Aortic smooth muscle cell (primary cell): Measurements from ENCODE around the gene C21orf91. TPM values are rescaled to one million over a fixed set of nuclear protein-coding genes. Genes with fewer than 3 reads are reported as not detected.

ENCODE experiments used
- total RNA-seq: library from RNA; depleted of rRNA; stranded (reverse); fragments of >200 nt; gene quantifications from 2 replicates; pipeline ENCODE4 v1.2.3, GENCODE V29; 2014

C21orf91 gene
- 4.0 and 4.4 TPM in 2 replicates for total RNA-seq

GRCh38 chr21:17819114-17819876, at the start of gene C21orf91:
Gene C21orf91, minus strand, starts transcription at chr21:17819356. Its CDS starts 1,038 bp downstream, at chr21:17818318.

Other genes with a start within 250 kb of the C21orf91 start
- gene BTG3, start 206.5 kb downstream of the C21orf91 start, total RNA-seq, result 20.1 and 20.5 TPM in 2 replicates